ENCODE results near the gene CDH4. TPM values are rescaled to one million over a fixed set of nuclear protein-coding genes. Genes with fewer than 3 reads are reported as not detected.

Gene CDH4
- total RNA-seq, 1 experiment from 2014 or later = not detected

- H3K79me2 ChIP-seq (ENCODE audit: low read length) = no peaks in the 10 kb centered on the region
- no peaks in the 10 kb centered on the region for H3K27me3 ChIP-seq (ENCODE audit: low read length)
- peaks cover 58% of the 10 kb centered on the region; the same call in 1 of the 2 replicates for H4K20me1 ChIP-seq (ENCODE audit: insufficient read depth, low read depth, low read length)
- H3K9ac ChIP-seq (ENCODE audit: low read length) = no peak overlapping the region
- H3K4me2 ChIP-seq (ENCODE audit: low read depth, low read length, poor library complexity, severe bottlenecking) = no peak overlapping the region
- no peak overlapping the region for H3K4me3 ChIP-seq (ENCODE audit: low read length)
- H2AFZ ChIP-seq (ENCODE audit: low read length) = no peak overlapping the region
- H3K9me3 ChIP-seq (ENCODE audit: low read length) = no peaks in the 10 kb centered on the region
- H3K27ac ChIP-seq (ENCODE audit: low read length) = no peak overlapping the region
- H3K36me3 ChIP-seq (ENCODE audit: insufficient read depth, low read length) = no peaks in the 10 kb centered on the region
- H3K9me2 ChIP-seq (replicated peaks; ENCODE audit: insufficient read depth, low read length) = no peaks in the 10 kb centered on the region
- peaks cover 27% of the 10 kb centered on the region for H3K4me1 ChIP-seq (ENCODE audit: low read length)
- no peak for DNase-seq
Observed at GRCh38 chr20:61801857-61802442, 549.9 kb downstream of the CDH4 start.

GRCh38 chr20:61802721-61803311, 550.8 kb downstream of the CDH4 start:
- H3K4me2 ChIP-seq (ENCODE audit: low read depth, low read length, poor library complexity, severe bottlenecking) = no peak overlapping the region
- H3K9ac ChIP-seq (ENCODE audit: low read length) = no peak overlapping the region
- no peaks in the 10 kb centered on the region for H3K36me3 ChIP-seq (ENCODE audit: insufficient read depth, low read length)
- H3K79me2 ChIP-seq (ENCODE audit: low read length) = no peaks in the 10 kb centered on the region
- no peak overlapping the region for H2AFZ ChIP-seq (ENCODE audit: low read length)
- H3K4me3 ChIP-seq (ENCODE audit: low read length) = no peak overlapping the region
- H3K27ac ChIP-seq (ENCODE audit: low read length) = no peak overlapping the region
- H4K20me1 ChIP-seq (ENCODE audit: insufficient read depth, low read depth, low read length) = peaks cover 53% of the 10 kb centered on the region; the same call in 1 of the 2 replicates
- H3K4me1 ChIP-seq (ENCODE audit: low read length) = peaks cover 27% of the 10 kb centered on the region
- H3K9me3 ChIP-seq (ENCODE audit: low read length) = no peaks in the 10 kb centered on the region
- no peak for DNase-seq
- no peaks in the 10 kb centered on the region for H3K9me2 ChIP-seq (replicated peaks; ENCODE audit: insufficient read depth, low read length)
- H3K27me3 ChIP-seq (ENCODE audit: low read length) = no peaks in the 10 kb centered on the region

GRCh38 chr20:61803416-61803914, 551.4 kb downstream of the CDH4 start:
- DNase-seq = no peak
- Histone ChIP-seq H3K9me2 (replicated peaks; ENCODE audit: insufficient read depth, low read length) (no peaks in the 10 kb centered on the region), H3K36me3 (ENCODE audit: insufficient read depth, low read length) (no peaks in the 10 kb centered on the region), H3K27me3 (ENCODE audit: low read length) (no peaks in the 10 kb centered on the region), H3K4me1 (ENCODE audit: low read length) (peaks cover 27% of the 10 kb centered on the region), H3K27ac (ENCODE audit: low read length) (no peak overlapping the region), H3K9me3 (ENCODE audit: low read length) (no peaks in the 10 kb centered on the region), H3K9ac (ENCODE audit: low read length) (no peak overlapping the region), H3K4me2 (ENCODE audit: low read depth, low read length, poor library complexity, severe bottlenecking) (no peak overlapping the region), H3K4me3 (ENCODE audit: low read length) (no peak overlapping the region), H4K20me1 (ENCODE audit: insufficient read depth, low read depth, low read length) (peaks cover 51% of the 10 kb centered on the region; the same call in 1 of the 2 replicates), H3K79me2 (ENCODE audit: low read length) (no peaks in the 10 kb centered on the region), H2AFZ (ENCODE audit: low read length) (no peak overlapping the region)

- H2AFZ ChIP-seq (ENCODE audit: low read length) = no peak overlapping the region
- no peaks in the 10 kb centered on the region for H3K79me2 ChIP-seq (ENCODE audit: low read length)
- H3K36me3 ChIP-seq (ENCODE audit: insufficient read depth, low read length) = no peaks in the 10 kb centered on the region
- no peaks in the 10 kb centered on the region for H3K9me2 ChIP-seq (replicated peaks; ENCODE audit: insufficient read depth, low read length)
- H3K9ac ChIP-seq (ENCODE audit: low read length) = no peak overlapping the region
- peaks cover 55% of the 10 kb centered on the region; the same call in 1 of the 2 replicates for H4K20me1 ChIP-seq (ENCODE audit: insufficient read depth, low read depth, low read length)
- no peak overlapping the region for H3K4me2 ChIP-seq (ENCODE audit: low read depth, low read length, poor library complexity, severe bottlenecking)
- no peak for DNase-seq
- no peaks in the 10 kb centered on the region for H3K9me3 ChIP-seq (ENCODE audit: low read length)
- H3K4me1 ChIP-seq (ENCODE audit: low read length) = peaks cover 20% of the 10 kb centered on the region
- no peak overlapping the region for H3K4me3 ChIP-seq (ENCODE audit: low read length)
- H3K27me3 ChIP-seq (ENCODE audit: low read length) = no peaks in the 10 kb centered on the region
- H3K27ac ChIP-seq (ENCODE audit: low read length) = no peak overlapping the region
Observed at GRCh38 chr20:61803915-61804751, 552.1 kb downstream of the CDH4 start.

- Histone ChIP-seq H3K4me2 (ENCODE audit: low read depth, low read length, poor library complexity, severe bottlenecking) (no peak overlapping the region), H3K79me2 (ENCODE audit: low read length) (no peaks in the 10 kb centered on the region), H3K4me1 (ENCODE audit: low read length) (peaks cover 13% of the 10 kb centered on the region), H4K20me1 (ENCODE audit: insufficient read depth, low read depth, low read length) (peaks cover 50% of the 10 kb centered on the region; the same call in 1 of the 2 replicates), H3K9me3 (ENCODE audit: low read length) (no peaks in the 10 kb centered on the region), H3K9ac (ENCODE audit: low read length) (no peak overlapping the region), H2AFZ (ENCODE audit: low read length) (no peak overlapping the region), H3K36me3 (ENCODE audit: insufficient read depth, low read length) (no peaks in the 10 kb centered on the region), H3K27me3 (ENCODE audit: low read length) (no peaks in the 10 kb centered on the region), H3K4me3 (ENCODE audit: low read length) (no peak overlapping the region), H3K9me2 (replicated peaks; ENCODE audit: insufficient read depth, low read length) (no peaks in the 10 kb centered on the region), H3K27ac (ENCODE audit: low read length) (no peak overlapping the region)
- DNase-seq = no peak
Observed at GRCh38 chr20:61804752-61805295, 552.8 kb downstream of the CDH4 start.

GRCh38 chr20:61805365-61805764, 553.3 kb downstream of the CDH4 start:
- no peak for DNase-seq
- H3K9me3 ChIP-seq (ENCODE audit: low read length) = no peaks in the 10 kb centered on the region
- peaks cover 46% of the 10 kb centered on the region; the same call in 1 of the 2 replicates for H4K20me1 ChIP-seq (ENCODE audit: insufficient read depth, low read depth, low read length)
- H3K9ac ChIP-seq (ENCODE audit: low read length) = no peak overlapping the region
- no peaks in the 10 kb centered on the region for H3K79me2 ChIP-seq (ENCODE audit: low read length)
- no peak overlapping the region for H3K27ac ChIP-seq (ENCODE audit: low read length)
- no peak overlapping the region for H2AFZ ChIP-seq (ENCODE audit: low read length)
- H3K4me2 ChIP-seq (ENCODE audit: low read depth, low read length, poor library complexity, severe bottlenecking) = no peak overlapping the region
- H3K36me3 ChIP-seq (ENCODE audit: insufficient read depth, low read length) = no peaks in the 10 kb centered on the region
- no peaks in the 10 kb centered on the region for H3K27me3 ChIP-seq (ENCODE audit: low read length)
- H3K9me2 ChIP-seq (replicated peaks; ENCODE audit: insufficient read depth, low read length) = no peaks in the 10 kb centered on the region
- peaks cover 8% of the 10 kb centered on the region for H3K4me1 ChIP-seq (ENCODE audit: low read length)
- no peak overlapping the region for H3K4me3 ChIP-seq (ENCODE audit: low read length)

GRCh38 chr20:61805781-61806180, 553.7 kb downstream of the CDH4 start:
- Histone ChIP-seq H3K27me3 (ENCODE audit: low read length) (no peaks in the 10 kb centered on the region), H3K9me2 (replicated peaks; ENCODE audit: insufficient read depth, low read length) (no peaks in the 10 kb centered on the region), H3K4me1 (ENCODE audit: low read length) (peaks cover 4% of the 10 kb centered on the region), H4K20me1 (ENCODE audit: insufficient read depth, low read depth, low read length) (peaks cover 42% of the 10 kb centered on the region; the same call in 1 of the 2 replicates), H3K9me3 (ENCODE audit: low read length) (no peaks in the 10 kb centered on the region), H3K4me3 (ENCODE audit: low read length) (no peak overlapping the region), H3K4me2 (ENCODE audit: low read depth, low read length, poor library complexity, severe bottlenecking) (no peak overlapping the region), H3K79me2 (ENCODE audit: low read length) (no peaks in the 10 kb centered on the region), H3K27ac (ENCODE audit: low read length) (no peak overlapping the region), H3K36me3 (ENCODE audit: insufficient read depth, low read length) (no peaks in the 10 kb centered on the region), H2AFZ (ENCODE audit: low read length) (no peak overlapping the region), H3K9ac (ENCODE audit: low read length) (no peak overlapping the region)
- DNase-seq = no peak

- H3K27ac ChIP-seq (ENCODE audit: low read length) = no peak overlapping the region
- H3K9ac ChIP-seq (ENCODE audit: low read length) = no peak overlapping the region
- H3K79me2 ChIP-seq (ENCODE audit: low read length) = no peaks in the 10 kb centered on the region
- no peaks in the 10 kb centered on the region; the same call in 1 of the 2 replicates for H3K4me1 ChIP-seq (ENCODE audit: low read length)
- no peaks in the 10 kb centered on the region for H3K36me3 ChIP-seq (ENCODE audit: insufficient read depth, low read length)
- no peak for DNase-seq
- no peak overlapping the region for H3K4me2 ChIP-seq (ENCODE audit: low read depth, low read length, poor library complexity, severe bottlenecking)
- no peaks in the 10 kb centered on the region for H3K9me3 ChIP-seq (ENCODE audit: low read length)
- H2AFZ ChIP-seq (ENCODE audit: low read length) = no peak overlapping the region
- no peak overlapping the region for H3K4me3 ChIP-seq (ENCODE audit: low read length)
- H3K9me2 ChIP-seq (replicated peaks; ENCODE audit: insufficient read depth, low read length) = no peaks in the 10 kb centered on the region
- H3K27me3 ChIP-seq (ENCODE audit: low read length) = no peaks in the 10 kb centered on the region
- H4K20me1 ChIP-seq (ENCODE audit: insufficient read depth, low read depth, low read length) = peaks cover 36% of the 10 kb centered on the region; the same call in 1 of the 2 replicates
Observed at GRCh38 chr20:61806314-61806713, 554.3 kb downstream of the CDH4 start.

Measured in Karpas-422 (cell line).